Stomach (tissue), 4 donors: ENCODE results near the gene NEU4.

ENCODE experiments used
- CTCF ChIP-seq, 7 experiments: fragments of 450-650 bp in 4 of 7; fragments of 200-600 bp in 3 of 7; sonication (generic) in 3 of 7; IDR thresholded peaks; one replicate each; pipeline ENCODE4 v1.5.1; 2016 to 2019; ENCODE audit warnings: antibody characterized with exemption in 7 of 7, control low read depth in 2 of 7, mild to moderate bottlenecking in 1 of 7
- EP300 ChIP-seq: sonication (generic); formaldehyde crosslinking; IDR thresholded peaks from one replicate; pipeline ENCODE4 v1.6.1; 2017; ENCODE audit warnings: antibody characterized with exemption
- POLR2A ChIP-seq, 4 donors: fragments of 450-650 bp; IDR thresholded peaks; one replicate each; pipeline ENCODE4 v1.6.1; 2016; ENCODE audit warnings: antibody characterized with exemption in 4 of 4, control low read depth in 2 of 4, mild to moderate bottlenecking in 1 of 4, moderate library complexity in 1 of 4
- POLR2AphosphoS5 ChIP-seq, 3 donors: sonication (generic); formaldehyde crosslinking; IDR thresholded peaks; one replicate each; pipeline ENCODE4 v1.6.1; 2016; ENCODE audit warnings: antibody characterized with exemption in 3 of 3

DNA sequence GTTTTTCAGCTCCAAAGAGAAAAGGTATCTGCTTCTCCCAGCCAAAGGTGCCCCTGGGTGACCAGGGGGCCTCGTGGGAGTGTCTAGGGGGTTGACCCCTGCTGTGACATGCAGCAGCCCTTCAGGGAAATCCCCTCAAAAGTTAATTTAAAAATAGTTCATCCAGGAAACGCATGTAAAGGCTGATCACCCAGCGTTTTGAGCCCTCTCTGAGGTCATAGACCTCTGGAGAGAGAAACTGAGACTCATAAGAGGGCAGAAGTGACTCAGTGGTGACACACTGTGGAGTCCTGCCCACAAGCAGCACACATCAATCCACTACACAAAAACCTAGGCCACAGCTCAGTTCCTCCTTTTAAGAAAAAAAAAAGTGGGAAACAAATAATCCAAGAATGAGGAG, 20.4 kb upstream of the NEU4 start:
- TF ChIP-seq CTCF (IDR thresholded peaks at IDR 0.05), result no peak
- no peak for TF ChIP-seq POLR2A (IDR thresholded peaks at IDR 0.05)
- TF ChIP-seq POLR2AphosphoS5 (IDR thresholded peaks at IDR 0.05), result no peak
- no peak for TF ChIP-seq EP300
